Progenitor cell of endocrine pancreas (in vitro differentiated cells): ENCODE results near the gene PLAC8L1. TPM values are rescaled to one million over a fixed set of nuclear protein-coding genes. Genes with fewer than 3 reads are reported as not detected.

ENCODE experiments used
- DNase-seq: peaks from one replicate; pipeline ENCODE4 v3.0.0; 2021; ENCODE audit warnings: low spot score; ENCODE audit not compliant: unreplicated experiment
- H3K27ac Mint-ChIP-seq: 2 replicates; pipeline ENCODE4 v1.8.0; 2021; ENCODE audit warnings: mild to moderate bottlenecking, moderate library complexity, mixed read lengths
- H3K27me3 Mint-ChIP-seq: 2 replicates; pipeline ENCODE4 v1.8.0; 2021; ENCODE audit warnings: mixed read lengths
- H3K36me3 Mint-ChIP-seq: 2 replicates; pipeline ENCODE4 v1.8.0; 2022; ENCODE audit warnings: mixed read lengths; ENCODE audit not compliant: insufficient read depth
- H3K4me1 Mint-ChIP-seq: 2 replicates; pipeline ENCODE4 v1.8.0; 2021; ENCODE audit warnings: low read depth, mixed read lengths
- H3K4me3 Mint-ChIP-seq: 2 replicates; pipeline ENCODE4 v1.8.0; 2021; ENCODE audit warnings: low read depth, mild to moderate bottlenecking, moderate library complexity, mixed read lengths
- H3K9me3 Mint-ChIP-seq: 2 replicates; pipeline ENCODE4 v1.8.0; 2021; ENCODE audit warnings: low read depth, mixed read lengths
- CTCF ChIP-seq: fragments of 200-600 bp; sonication (generic); IDR thresholded peaks from one replicate; pipeline ENCODE4 v1.5.0; 2021; ENCODE audit warnings: antibody characterized with exemption, mild to moderate bottlenecking; ENCODE audit not compliant: unreplicated experiment
- long read RNA-seq: library from polyadenylated mRNA; unstranded; transcript quantifications from one replicate; pipeline ENCODE4 v2.0.0, GENCODE V29; 2020
- total RNA-seq: library from RNA; stranded (reverse); gene quantifications from 2 replicates; pipeline ENCODE4 v1.2.1, GENCODE V29; 2021

PLAC8L1 gene
- total RNA-seq, result 1.5 and 2.0 TPM in 2 replicates
- long read RNA-seq, partial matches to known transcripts, result 0 of 1 reads
- long read RNA-seq, other reads (novel, unspliced or antisense), result 1 of 1 reads

GRCh38 chr5:146105477-146105876 lies at the start of gene PLAC8L1:
PLAC8L1 (minus strand) TSS chr5:146105577; CDS start chr5:146104311, 1,266 bp downstream.
- TF ChIP-seq CTCF, result no peak
- no peak for DNase-seq
- no peak within 1 kb of the TSS for H3K27ac Mint-ChIP-seq
- no peak within 1 kb of the TSS for H3K4me3 Mint-ChIP-seq
- H3K27me3 Mint-ChIP-seq, result no peaks in the 10 kb centered on the region
- peaks cover 3% of the 10 kb centered on the region for H3K36me3 Mint-ChIP-seq
- no peaks in the 10 kb centered on the region for H3K4me1 Mint-ChIP-seq
- no peaks in the 10 kb centered on the region for H3K9me3 Mint-ChIP-seq

GRCh38 chr5:146151970-146152369 lies 46.6 kb upstream of the PLAC8L1 start:
- TF ChIP-seq CTCF, result no peak
- H3K36me3 Mint-ChIP-seq, result peaks cover 30% of the 10 kb centered on the region

GRCh38 chr5:146137967-146138403 lies 32.6 kb upstream of the PLAC8L1 start:
- Mint-ChIP-seq H3K9me3 (no peaks in the 10 kb centered on the region), H3K27ac (peak overlapping the region; percentile 64), H3K36me3 (peaks cover 38% of the 10 kb centered on the region), H3K27me3 (no peaks in the 10 kb centered on the region), H3K4me3 (no peak overlapping the region), H3K4me1 (no peaks in the 10 kb centered on the region)
- no peak for DNase-seq
- no peak for TF ChIP-seq CTCF

More at GRCh38 chr5:146151970-146152369, 46.6 kb upstream of the PLAC8L1 start:
- DNase-seq, result no peak
- no peak overlapping the region for H3K4me3 Mint-ChIP-seq
- no peaks in the 10 kb centered on the region for H3K4me1 Mint-ChIP-seq
- H3K9me3 Mint-ChIP-seq, result no peaks in the 10 kb centered on the region
- H3K27ac Mint-ChIP-seq, result peak overlapping the region; percentile 21
- H3K27me3 Mint-ChIP-seq, result no peaks in the 10 kb centered on the region

- H3K9me3 Mint-ChIP-seq, result no peaks in the 10 kb centered on the region
- TF ChIP-seq CTCF, result peak; percentile 77
- H3K27me3 Mint-ChIP-seq, result no peaks in the 10 kb centered on the region
- peaks cover 18% of the 10 kb centered on the region for H3K36me3 Mint-ChIP-seq
- no peaks in the 10 kb centered on the region for H3K4me1 Mint-ChIP-seq
- no peak overlapping the region for H3K4me3 Mint-ChIP-seq
- H3K27ac Mint-ChIP-seq, result no peak overlapping the region
- DNase-seq, result no peak
Measured at GRCh38 chr5:146130440-146131045, 25.2 kb upstream of the PLAC8L1 start.

GRCh38 chr5:146126068-146126467 lies 20.7 kb upstream of the PLAC8L1 start:
- H3K4me1 Mint-ChIP-seq, result no peaks in the 10 kb centered on the region
- H3K27me3 Mint-ChIP-seq, result no peaks in the 10 kb centered on the region
- TF ChIP-seq CTCF, result no peak
- H3K4me3 Mint-ChIP-seq, result no peak overlapping the region
- no peaks in the 10 kb centered on the region for H3K9me3 Mint-ChIP-seq
- H3K27ac Mint-ChIP-seq, result no peak overlapping the region
- peaks cover 34% of the 10 kb centered on the region for H3K36me3 Mint-ChIP-seq
- DNase-seq, result no peak
